Measurements from ENCODE around the gene SLC44A1.

GRCh38 chr9:105435453-105435852 is 191.0 kb downstream of the SLC44A1 start:
- TF ChIP-seq CTCF (IDR thresholded peaks at IDR 0.05): no peak
- no peak for TF ChIP-seq POLR2A (IDR thresholded peaks at IDR 0.05)

All from tibial nerve (tissue), 3 donors.